Measurements from ENCODE around the gene OR51E1.
A peak's percentile ranks its signal among the peaks of the same experiment; 100 is the strongest.

- TF ChIP-seq, protein P1, sequence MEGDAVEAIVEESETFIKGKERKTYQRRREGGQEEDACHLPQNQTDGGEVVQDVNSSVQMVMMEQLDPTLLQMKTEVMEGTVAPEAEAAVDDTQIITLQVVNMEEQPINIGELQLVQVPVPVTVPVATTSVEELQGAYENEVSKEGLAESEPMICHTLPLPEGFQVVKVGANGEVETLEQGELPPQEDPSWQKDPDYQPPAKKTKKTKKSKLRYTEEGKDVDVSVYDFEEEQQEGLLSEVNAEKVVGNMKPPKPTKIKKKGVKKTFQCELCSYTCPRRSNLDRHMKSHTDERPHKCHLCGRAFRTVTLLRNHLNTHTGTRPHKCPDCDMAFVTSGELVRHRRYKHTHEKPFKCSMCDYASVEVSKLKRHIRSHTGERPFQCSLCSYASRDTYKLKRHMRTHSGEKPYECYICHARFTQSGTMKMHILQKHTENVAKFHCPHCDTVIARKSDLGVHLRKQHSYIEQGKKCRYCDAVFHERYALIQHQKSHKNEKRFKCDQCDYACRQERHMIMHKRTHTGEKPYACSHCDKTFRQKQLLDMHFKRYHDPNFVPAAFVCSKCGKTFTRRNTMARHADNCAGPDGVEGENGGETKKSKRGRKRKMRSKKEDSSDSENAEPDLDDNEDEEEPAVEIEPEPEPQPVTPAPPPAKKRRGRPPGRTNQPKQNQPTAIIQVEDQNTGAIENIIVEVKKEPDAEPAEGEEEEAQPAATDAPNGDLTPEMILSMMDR (IDR thresholded peaks at IDR 0.05 in 2 of 3, conservative IDR thresholded peaks at IDR 0.05 in 1 of 3; ENCODE audit: control insufficient read depth in 2 of 3, extremely low read depth in 1 of 3, insufficient read depth in 1 of 3, low read depth in 3 of 3, low read length in 3 of 3): peak; percentile 63 to 65 (median 65)
- TF ChIP-seq NBN (IDR thresholded peaks at IDR 0.05) (no peak), PKNOX1 (IDR thresholded peaks at IDR 0.05) (no peak)
Measured at GRCh38 chr11:4626207-4627099, 17.3 kb upstream of the OR51E1 start.
